ENCODE results near the gene ACOT11. TPM values are rescaled to one million over a fixed set of nuclear protein-coding genes. Genes with fewer than 3 reads are reported as not detected.

Gene ACOT11
- total and polyA plus RNA-seq, 9 of the 15 experiments (the other 6 are each of a cell fraction or from before 2014, with no cell fraction given) = 0.04 to 1.2 (median 0.64) TPM; not detected in 2

DNA sequence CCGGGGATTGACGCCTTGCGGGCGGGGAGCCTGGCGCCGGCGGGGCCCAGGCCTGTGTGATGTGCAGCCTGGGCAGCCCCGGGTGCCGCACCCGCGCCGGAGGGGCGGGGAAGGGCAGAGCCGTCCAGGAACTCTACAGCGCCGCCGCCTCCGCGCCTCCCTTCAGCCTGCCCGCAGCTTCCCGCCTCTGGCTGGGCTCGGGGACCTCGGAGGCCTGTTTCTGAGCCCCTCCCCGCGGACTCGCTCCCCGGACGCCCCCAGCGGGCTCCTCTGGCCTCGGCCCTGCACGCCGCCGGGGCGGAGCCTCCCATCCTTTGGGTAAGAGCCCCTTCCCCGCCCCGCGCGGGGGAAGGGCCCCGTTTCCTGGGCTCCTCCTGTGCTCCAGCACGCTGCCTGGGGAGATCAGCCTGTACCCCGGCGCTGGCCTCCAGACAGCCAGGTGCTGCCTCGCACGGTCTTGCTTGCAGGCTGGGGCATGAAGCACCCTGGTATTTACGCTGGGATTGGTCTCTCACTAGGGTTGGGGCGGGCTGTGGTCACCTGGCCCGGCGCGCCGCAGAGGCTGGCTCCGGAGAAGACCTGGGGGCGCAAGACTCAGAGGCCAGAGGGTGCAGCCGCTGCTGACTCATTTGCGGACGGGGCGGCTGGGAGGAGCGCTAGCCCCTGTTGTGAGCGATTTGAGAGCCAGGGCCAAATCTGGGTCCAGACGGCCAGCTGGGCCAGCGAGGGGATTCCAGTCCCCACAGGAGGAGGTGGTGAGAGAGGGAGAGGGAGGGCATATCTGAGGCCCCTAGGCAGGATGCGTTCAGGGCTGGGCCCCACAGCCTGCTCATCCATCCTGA is 5.7 kb upstream of the ACOT11 start (continued):
- TF ChIP-seq, protein P1, sequence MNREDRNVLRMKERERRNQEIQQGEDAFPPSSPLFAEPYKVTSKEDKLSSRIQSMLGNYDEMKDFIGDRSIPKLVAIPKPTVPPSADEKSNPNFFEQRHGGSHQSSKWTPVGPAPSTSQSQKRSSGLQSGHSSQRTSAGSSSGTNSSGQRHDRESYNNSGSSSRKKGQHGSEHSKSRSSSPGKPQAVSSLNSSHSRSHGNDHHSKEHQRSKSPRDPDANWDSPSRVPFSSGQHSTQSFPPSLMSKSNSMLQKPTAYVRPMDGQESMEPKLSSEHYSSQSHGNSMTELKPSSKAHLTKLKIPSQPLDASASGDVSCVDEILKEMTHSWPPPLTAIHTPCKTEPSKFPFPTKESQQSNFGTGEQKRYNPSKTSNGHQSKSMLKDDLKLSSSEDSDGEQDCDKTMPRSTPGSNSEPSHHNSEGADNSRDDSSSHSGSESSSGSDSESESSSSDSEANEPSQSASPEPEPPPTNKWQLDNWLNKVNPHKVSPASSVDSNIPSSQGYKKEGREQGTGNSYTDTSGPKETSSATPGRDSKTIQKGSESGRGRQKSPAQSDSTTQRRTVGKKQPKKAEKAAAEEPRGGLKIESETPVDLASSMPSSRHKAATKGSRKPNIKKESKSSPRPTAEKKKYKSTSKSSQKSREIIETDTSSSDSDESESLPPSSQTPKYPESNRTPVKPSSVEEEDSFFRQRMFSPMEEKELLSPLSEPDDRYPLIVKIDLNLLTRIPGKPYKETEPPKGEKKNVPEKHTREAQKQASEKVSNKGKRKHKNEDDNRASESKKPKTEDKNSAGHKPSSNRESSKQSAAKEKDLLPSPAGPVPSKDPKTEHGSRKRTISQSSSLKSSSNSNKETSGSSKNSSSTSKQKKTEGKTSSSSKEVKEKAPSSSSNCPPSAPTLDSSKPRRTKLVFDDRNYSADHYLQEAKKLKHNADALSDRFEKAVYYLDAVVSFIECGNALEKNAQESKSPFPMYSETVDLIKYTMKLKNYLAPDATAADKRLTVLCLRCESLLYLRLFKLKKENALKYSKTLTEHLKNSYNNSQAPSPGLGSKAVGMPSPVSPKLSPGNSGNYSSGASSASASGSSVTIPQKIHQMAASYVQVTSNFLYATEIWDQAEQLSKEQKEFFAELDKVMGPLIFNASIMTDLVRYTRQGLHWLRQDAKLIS (CRISPR knock-in tag; IDR thresholded peaks at IDR 0.05) = peak; percentile 84; the same call in 1 of the 2 replicates
- TF ChIP-seq, protein P2, sequence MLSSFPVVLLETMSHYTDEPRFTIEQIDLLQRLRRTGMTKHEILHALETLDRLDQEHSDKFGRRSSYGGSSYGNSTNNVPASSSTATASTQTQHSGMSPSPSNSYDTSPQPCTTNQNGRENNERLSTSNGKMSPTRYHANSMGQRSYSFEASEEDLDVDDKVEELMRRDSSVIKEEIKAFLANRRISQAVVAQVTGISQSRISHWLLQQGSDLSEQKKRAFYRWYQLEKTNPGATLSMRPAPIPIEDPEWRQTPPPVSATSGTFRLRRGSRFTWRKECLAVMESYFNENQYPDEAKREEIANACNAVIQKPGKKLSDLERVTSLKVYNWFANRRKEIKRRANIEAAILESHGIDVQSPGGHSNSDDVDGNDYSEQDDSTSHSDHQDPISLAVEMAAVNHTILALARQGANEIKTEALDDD (IDR thresholded peaks at IDR 0.05) = no peak
- TF ChIP-seq, protein P3, sequence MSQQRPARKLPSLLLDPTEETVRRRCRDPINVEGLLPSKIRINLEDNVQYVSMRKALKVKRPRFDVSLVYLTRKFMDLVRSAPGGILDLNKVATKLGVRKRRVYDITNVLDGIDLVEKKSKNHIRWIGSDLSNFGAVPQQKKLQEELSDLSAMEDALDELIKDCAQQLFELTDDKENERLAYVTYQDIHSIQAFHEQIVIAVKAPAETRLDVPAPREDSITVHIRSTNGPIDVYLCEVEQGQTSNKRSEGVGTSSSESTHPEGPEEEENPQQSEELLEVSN (IDR thresholded peaks at IDR 0.05; ENCODE audit: borderline replicate concordance in 1 of 2, extremely low read depth in 1 of 2, insufficient read depth in 1 of 2, insufficient read length in 1 of 2, low read depth in 1 of 2, low read length in 1 of 2, poor library complexity in 1 of 2, severe bottlenecking in 1 of 2) = peak in 1 of 2 experiments; percentile 89
- TF ChIP-seq E2F3 (CRISPR knock-in tag; IDR thresholded peaks at IDR 0.05) = peak; percentile 29; the same call in 1 of the 2 replicates
- TF ChIP-seq, protein P4, sequence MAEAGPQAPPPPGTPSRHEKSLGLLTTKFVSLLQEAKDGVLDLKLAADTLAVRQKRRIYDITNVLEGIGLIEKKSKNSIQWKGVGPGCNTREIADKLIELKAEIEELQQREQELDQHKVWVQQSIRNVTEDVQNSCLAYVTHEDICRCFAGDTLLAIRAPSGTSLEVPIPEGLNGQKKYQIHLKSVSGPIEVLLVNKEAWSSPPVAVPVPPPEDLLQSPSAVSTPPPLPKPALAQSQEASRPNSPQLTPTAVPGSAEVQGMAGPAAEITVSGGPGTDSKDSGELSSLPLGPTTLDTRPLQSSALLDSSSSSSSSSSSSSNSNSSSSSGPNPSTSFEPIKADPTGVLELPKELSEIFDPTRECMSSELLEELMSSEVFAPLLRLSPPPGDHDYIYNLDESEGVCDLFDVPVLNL (CRISPR knock-in tag; IDR thresholded peaks at IDR 0.05; ENCODE audit: low read depth) = 0 out of 2 replicates have a peak, but pooled peaks have one; percentile 54
- peak; percentile 51 for TF ChIP-seq HMGN3 (IDR thresholded peaks at IDR 0.05; ENCODE audit: borderline replicate concordance, extremely low read depth, insufficient read length, low read depth, low read length)
- no peak for TF ChIP-seq MED1 (CRISPR knock-in tag; IDR thresholded peaks at IDR 0.05; ENCODE audit: borderline replicate concordance)
- TF ChIP-seq, protein P5, sequence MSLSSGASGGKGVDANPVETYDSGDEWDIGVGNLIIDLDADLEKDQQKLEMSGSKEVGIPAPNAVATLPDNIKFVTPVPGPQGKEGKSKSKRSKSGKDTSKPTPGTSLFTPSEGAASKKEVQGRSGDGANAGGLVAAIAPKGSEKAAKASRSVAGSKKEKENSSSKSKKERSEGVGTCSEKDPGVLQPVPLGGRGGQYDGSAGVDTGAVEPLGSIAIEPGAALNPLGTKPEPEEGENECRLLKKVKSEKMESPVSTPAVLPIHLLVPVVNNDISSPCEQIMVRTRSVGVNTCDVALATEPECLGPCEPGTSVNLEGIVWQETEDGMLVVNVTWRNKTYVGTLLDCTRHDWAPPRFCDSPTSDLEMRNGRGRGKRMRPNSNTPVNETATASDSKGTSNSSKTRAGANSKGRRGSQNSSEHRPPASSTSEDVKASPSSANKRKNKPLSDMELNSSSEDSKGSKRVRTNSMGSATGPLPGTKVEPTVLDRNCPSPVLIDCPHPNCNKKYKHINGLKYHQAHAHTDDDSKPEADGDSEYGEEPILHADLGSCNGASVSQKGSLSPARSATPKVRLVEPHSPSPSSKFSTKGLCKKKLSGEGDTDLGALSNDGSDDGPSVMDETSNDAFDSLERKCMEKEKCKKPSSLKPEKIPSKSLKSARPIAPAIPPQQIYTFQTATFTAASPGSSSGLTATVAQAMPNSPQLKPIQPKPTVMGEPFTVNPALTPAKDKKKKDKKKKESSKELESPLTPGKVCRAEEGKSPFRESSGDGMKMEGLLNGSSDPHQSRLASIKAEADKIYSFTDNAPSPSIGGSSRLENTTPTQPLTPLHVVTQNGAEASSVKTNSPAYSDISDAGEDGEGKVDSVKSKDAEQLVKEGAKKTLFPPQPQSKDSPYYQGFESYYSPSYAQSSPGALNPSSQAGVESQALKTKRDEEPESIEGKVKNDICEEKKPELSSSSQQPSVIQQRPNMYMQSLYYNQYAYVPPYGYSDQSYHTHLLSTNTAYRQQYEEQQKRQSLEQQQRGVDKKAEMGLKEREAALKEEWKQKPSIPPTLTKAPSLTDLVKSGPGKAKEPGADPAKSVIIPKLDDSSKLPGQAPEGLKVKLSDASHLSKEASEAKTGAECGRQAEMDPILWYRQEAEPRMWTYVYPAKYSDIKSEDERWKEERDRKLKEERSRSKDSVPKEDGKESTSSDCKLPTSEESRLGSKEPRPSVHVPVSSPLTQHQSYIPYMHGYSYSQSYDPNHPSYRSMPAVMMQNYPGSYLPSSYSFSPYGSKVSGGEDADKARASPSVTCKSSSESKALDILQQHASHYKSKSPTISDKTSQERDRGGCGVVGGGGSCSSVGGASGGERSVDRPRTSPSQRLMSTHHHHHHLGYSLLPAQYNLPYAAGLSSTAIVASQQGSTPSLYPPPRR (CRISPR knock-in tag; IDR thresholded peaks at IDR 0.05; ENCODE audit: borderline replicate concordance) = 0 out of 2 replicates have a peak, but pooled peaks have one; percentile 51
- TF ChIP-seq CHD1 (IDR thresholded peaks at IDR 0.05; ENCODE audit: low read length) = no peak
- TF ChIP-seq POLR3G (IDR thresholded peaks at IDR 0.05; ENCODE audit: extremely low read depth, insufficient read length, insufficient replicate concordance) = no peak
- TF ChIP-seq CREB1 (IDR thresholded peaks at IDR 0.05) = no peak
- TF ChIP-seq CREB1 (CRISPR knock-in tag; IDR thresholded peaks at IDR 0.05) = no peak
